Esophagus (tissue), 2 donors: ENCODE measurements around the gene MEIS2. TPM values are rescaled to one million over a fixed set of nuclear protein-coding genes. Genes with fewer than 3 reads are reported as not detected.

Source experiments
- H3K27ac ChIP-seq, 2 donors: one replicate each; pipeline ENCODE4 v1.5.1; 2013; ENCODE audit warnings: low read depth in 2 of 2, mild to moderate bottlenecking in 2 of 2, inconsistent platforms in 1 of 2, low read length in 1 of 2, moderate library complexity in 1 of 2
- H3K27me3 ChIP-seq, 2 donors: one replicate each; pipeline ENCODE4 v1.6.1; 2013; ENCODE audit warnings: low read length in 2 of 2, control low read depth in 1 of 2, mild to moderate bottlenecking in 1 of 2; ENCODE audit not compliant: insufficient read depth in 2 of 2, control insufficient read depth in 1 of 2
- H3K36me3 ChIP-seq, 2 donors: one replicate each; pipeline ENCODE4 v1.6.1; 2013; ENCODE audit warnings: low read length in 1 of 2; ENCODE audit not compliant: control insufficient read depth in 2 of 2, insufficient read depth in 2 of 2
- H3K4me1 ChIP-seq, 2 donors: one replicate each; pipeline ENCODE4 v1.6.1; 2013; ENCODE audit warnings: low read length in 1 of 2; ENCODE audit not compliant: control insufficient read depth in 2 of 2, insufficient read depth in 2 of 2
- H3K4me3 ChIP-seq, 2 donors: one replicate each; pipeline ENCODE4 v1.5.1; 2013; ENCODE audit warnings: low read length in 2 of 2, mild to moderate bottlenecking in 2 of 2, low read depth in 1 of 2, moderate library complexity in 1 of 2
- H3K9me3 ChIP-seq, 2 donors: one replicate each; pipeline ENCODE4 v1.6.1; 2013; ENCODE audit warnings: mild to moderate bottlenecking in 2 of 2, low read depth in 1 of 2, low read length in 1 of 2, moderate library complexity in 1 of 2; ENCODE audit not compliant: control insufficient read depth in 2 of 2, insufficient read depth in 1 of 2
- WGBS, 2 donors: extraction: QIAGEN DNeasy Blood & Tissue Kit; methylation state at CpG; one replicate each; pipeline ENCODE4 v1.1.7; 2013; 5-methylcytosine and 5-hydroxymethylcytosine counted together
- polyA plus RNA-seq, 2 donors: library from polyadenylated mRNA; stranded (reverse); fragments of 200-250 nt; gene quantifications; one replicate each; pipeline ENCODE4 v1.2.3, GENCODE V29; 2013
- donor health status: healthy with polysubstance abuse.
- donor health status: Bipolar disorder and iron deficiency.

The MEIS2 gene
- polyA plus RNA-seq, 2 donors = 6.0 to 8.8 TPM

DNA sequence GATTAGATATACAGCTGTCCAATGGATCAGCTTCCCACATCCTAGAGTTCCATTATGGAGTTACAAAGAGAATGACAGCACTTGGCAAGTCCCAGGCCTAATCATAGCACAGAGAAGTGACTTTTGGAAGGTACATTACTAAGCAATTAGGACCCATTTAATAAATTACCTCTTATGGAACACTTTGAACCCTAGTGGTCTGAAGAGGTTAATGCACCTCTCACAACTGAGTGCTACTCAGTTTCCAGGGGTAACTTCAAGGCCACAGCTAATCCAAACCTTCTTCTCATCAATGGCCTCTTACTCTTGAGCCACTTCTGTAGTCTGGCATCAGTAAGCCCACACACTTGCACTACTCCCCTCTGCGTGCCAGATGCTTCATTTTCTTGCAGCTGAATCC, 34.9 kb upstream of the MEIS2 start:
- H3K9me3 ChIP-seq = no peaks in the 10 kb centered on the region
- no peaks in the 10 kb centered on the region for H3K4me1 ChIP-seq
- no peak overlapping the region for H3K4me3 ChIP-seq
- WGBS, 2 donors = 78 to 82% methylated on average over 1 of the region's 1 CpG
- no peaks in the 10 kb centered on the region for H3K27me3 ChIP-seq
- no peak overlapping the region for H3K27ac ChIP-seq
- no peaks in the 10 kb centered on the region for H3K36me3 ChIP-seq

DNA sequence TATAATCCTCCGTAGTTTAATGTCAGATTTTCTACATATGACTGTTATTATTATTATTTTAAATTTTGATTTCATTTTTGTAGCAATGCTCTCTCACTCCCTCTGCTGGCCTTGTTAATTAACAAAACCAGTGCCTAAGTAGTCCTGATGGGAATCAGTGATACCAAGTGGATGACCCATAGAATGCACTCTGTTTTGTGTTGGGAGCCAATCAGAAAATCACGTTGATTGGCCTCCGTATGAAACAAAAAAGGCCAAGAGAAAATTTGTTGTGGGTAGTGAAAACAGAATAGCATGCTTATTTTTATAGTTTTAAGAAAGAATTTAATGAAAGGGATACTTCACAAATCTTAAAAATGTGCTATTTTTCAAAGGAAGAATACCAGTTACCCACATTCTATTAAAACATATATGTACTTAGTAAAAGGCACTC, 34.4 kb upstream of the MEIS2 start:
- Histone ChIP-seq H3K4me3 (no peak overlapping the region), H3K9me3 (no peaks in the 10 kb centered on the region), H3K27ac (no peak overlapping the region), H3K36me3 (no peaks in the 10 kb centered on the region), H3K27me3 (no peaks in the 10 kb centered on the region), H3K4me1 (no peaks in the 10 kb centered on the region)
- 22 to 38% methylated on average over 3 of the region's 3 CpGs for WGBS, 2 donors

DNA sequence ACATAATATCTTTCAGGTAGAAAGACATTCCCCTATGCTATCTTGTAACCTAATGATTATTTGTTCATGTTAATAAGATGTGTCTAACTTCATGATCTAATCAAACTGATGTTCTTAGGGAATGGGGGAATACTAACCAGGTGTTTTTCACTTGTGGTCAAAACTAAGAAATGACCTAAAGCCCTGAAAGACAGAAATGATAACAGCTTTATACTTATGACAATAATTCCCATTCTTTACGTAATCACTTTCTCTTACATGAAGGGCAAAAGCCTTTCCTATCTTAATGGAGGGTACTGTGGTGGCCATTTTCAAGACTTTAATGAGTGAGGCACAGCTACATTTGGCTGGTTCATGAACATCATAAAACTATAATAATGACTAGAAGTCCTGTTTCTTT, 33.9 kb upstream of the MEIS2 start:
- Histone ChIP-seq H3K27me3 (no peaks in the 10 kb centered on the region), H3K36me3 (no peaks in the 10 kb centered on the region), H3K9me3 (no peaks in the 10 kb centered on the region), H3K4me3 (no peak overlapping the region), H3K4me1 (no peaks in the 10 kb centered on the region), H3K27ac (no peak overlapping the region)
- WGBS, 2 donors = 73 to 79% methylated on average over 1 of the region's 1 CpG

DNA sequence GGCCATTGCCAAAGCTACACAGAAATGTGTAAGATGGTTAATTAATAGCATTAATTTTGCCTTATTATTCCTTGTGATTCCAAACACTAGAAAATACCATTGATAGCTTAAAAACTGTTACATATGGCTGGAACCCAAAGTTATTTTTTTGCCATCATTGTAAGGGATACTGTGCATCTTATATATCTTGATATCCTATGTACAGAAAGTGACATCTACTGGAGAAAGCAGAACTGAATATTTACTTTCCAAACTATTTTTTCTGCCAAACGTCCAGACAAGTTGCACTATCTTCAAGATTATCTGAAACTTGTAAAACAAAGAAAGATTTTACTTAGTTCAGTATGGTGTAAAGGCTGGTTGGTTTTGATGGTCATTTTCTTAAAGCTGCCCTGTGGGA, 33.3 kb upstream of the MEIS2 start:
- Histone ChIP-seq H3K4me1 (no peaks in the 10 kb centered on the region), H3K9me3 (no peaks in the 10 kb centered on the region), H3K36me3 (no peaks in the 10 kb centered on the region), H3K27ac (no peak overlapping the region), H3K27me3 (no peaks in the 10 kb centered on the region), H3K4me3 (no peak overlapping the region)
- WGBS, 2 donors = 1 to 5% methylated on average over 1 of the region's 1 CpG

DNA sequence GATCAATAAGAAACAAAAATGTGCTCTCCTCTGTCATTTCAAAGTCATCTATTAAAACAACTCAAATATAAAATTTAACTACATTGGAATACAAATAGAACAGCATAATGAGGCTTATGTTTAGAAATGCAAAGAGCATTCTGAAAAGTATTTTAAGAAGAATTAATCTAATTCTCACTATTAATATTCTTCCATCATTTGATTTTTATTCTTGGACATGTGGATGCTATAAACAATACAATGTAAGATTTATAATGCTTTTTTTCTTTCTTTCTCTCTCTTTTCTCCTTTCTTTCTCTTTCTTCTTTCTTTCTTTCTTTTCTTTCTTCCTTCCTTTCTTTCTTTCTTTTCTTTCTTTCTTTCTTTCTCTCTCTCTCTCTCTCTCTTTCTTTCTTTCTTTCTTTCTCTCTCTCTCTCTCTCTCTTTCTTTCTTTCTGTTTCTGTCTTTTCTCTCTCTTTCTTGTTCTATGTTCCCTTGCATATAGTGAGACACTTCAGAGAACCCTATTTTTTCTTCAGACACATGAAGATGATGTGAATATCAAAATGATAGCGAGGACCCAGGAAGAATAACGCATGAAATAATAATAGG, 32.6 kb upstream of the MEIS2 start:
- Histone ChIP-seq H3K4me1 (no peaks in the 10 kb centered on the region), H3K36me3 (no peaks in the 10 kb centered on the region), H3K27ac (no peak overlapping the region), H3K27me3 (no peaks in the 10 kb centered on the region), H3K9me3 (no peaks in the 10 kb centered on the region), H3K4me3 (no peak overlapping the region)
- 94 to 96% methylated on average over 2 of the region's 2 CpGs for WGBS, 2 donors

DNA sequence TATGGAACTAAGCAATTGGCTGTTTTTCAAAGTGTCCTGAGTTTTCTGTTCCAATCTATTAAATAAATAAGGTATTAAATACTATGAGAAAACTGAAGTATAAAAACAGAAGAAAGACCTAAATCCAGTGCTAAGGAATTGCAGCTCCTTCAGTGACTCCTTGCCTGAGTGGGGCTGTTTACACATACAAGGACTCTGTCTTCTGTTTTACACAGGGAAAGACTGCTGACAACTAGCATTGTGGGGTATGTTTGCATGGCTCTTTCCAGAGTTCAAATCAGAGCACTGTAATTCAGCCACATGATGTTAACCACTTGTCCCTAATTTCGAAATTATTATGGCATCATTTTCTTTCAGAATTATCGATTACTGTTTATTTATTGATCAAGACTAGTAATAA, 31.3 kb upstream of the MEIS2 start:
- H3K36me3 ChIP-seq = no peaks in the 10 kb centered on the region
- no peaks in the 10 kb centered on the region for H3K9me3 ChIP-seq
- no peaks in the 10 kb centered on the region for H3K4me1 ChIP-seq
- WGBS, 2 donors = 52 to 54% methylated on average over 2 of the region's 2 CpGs
- H3K4me3 ChIP-seq = no peak overlapping the region
- H3K27ac ChIP-seq = no peak overlapping the region
- no peaks in the 10 kb centered on the region for H3K27me3 ChIP-seq

DNA sequence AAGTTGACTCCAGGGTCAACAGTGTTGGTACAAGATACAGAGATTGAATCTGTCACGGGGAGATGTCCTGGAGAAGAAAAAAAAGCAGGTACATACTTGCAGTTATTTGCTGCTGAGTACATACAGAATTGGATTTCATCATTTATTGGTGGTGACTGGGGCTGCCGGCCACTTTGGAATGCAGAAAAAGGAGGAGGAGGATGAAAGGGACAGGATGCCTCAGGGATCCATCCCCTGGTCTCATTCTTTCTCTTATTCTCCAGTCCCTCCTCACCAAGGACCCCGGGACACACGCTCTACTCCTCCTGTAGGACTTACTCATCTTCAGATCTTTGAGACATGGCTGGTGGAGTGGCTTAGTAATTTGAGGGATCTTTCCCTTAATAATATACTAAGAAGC, 30.0 kb upstream of the MEIS2 start:
- WGBS, 2 donors = 57 to 59% methylated on average over 4 of the region's 4 CpGs

DNA sequence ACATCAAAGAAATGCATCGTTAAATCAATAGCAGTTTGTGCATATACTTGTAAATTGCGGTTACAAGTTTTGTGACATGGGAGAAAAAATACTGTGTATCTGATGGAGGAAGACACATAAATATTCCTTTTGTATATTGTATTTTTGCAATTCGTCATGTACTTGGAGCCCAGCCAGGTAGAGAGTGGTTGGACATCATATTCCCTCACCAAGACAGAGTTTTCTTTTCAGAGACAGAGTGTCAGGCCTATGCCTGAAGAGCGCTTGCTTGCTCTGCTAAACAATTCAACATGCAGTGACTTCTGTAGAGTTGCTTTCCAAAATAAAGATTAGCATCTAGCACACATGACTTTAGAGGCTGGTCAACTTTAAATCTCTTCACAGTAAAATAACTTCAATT, 24.8 kb upstream of the MEIS2 start:
- WGBS, 2 donors = 67 to 70% methylated on average over 4 of the region's 4 CpGs
- H3K9me3 ChIP-seq = no peaks in the 10 kb centered on the region
- H3K4me1 ChIP-seq = no peaks in the 10 kb centered on the region
- H3K4me3 ChIP-seq = no peak overlapping the region
- H3K36me3 ChIP-seq = no peaks in the 10 kb centered on the region
- no peak overlapping the region for H3K27ac ChIP-seq
- H3K27me3 ChIP-seq = no peaks in the 10 kb centered on the region

More for the DNA sequence above, 30.0 kb upstream of the MEIS2 start:
- Histone ChIP-seq H3K9me3 (no peaks in the 10 kb centered on the region), H3K4me1 (no peaks in the 10 kb centered on the region), H3K4me3 (no peak overlapping the region), H3K36me3 (no peaks in the 10 kb centered on the region), H3K27me3 (no peaks in the 10 kb centered on the region), H3K27ac (no peak overlapping the region)

DNA sequence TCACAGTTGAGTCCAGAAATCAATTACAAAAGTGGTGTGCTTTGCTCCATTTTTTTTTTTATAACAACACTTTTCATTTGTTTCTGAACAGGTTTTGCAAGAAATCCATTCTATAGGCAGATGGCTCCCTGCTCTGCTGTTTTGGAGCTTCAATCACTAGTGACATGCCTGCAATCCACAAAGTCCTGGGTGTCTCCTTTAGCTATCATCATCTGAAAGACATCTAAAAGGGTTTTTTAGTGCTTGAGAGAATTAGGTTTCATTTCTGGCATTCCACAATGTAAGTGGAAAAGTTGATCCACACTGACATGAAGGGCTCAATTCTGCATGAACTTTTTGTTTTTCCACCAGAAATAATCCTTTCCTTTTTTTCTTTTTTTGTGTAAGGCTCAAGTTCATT, 24.0 kb upstream of the MEIS2 start:
- no peaks in the 10 kb centered on the region for H3K36me3 ChIP-seq
- no peak overlapping the region for H3K27ac ChIP-seq

DNA sequence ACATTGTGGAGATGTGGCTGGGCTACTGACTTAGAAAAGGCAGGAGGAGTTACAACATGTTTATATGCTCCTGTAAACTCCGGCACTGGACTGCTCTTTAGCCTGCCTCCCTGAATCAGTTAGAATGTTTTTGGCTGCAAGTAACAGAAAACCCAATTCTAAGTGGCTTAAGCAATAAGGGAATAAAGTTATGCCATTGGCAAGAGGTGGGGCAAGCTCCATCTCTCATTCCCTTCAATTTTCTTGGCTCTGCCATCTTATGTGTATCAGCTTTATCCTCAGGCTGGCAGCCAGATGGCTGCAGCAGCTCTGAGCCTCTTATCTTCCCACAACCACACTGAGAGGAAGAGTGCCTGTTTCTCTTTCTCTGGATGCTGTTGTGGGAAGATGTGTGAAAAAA, 22.4 kb upstream of the MEIS2 start:
- WGBS, 2 donors = 36 to 63% methylated on average over 1 of the region's 1 CpG
- H3K27ac ChIP-seq = no peak overlapping the region
- H3K9me3 ChIP-seq = no peaks in the 10 kb centered on the region

More for the DNA sequence above, 24.0 kb upstream of the MEIS2 start:
- no peaks in the 10 kb centered on the region for H3K4me1 ChIP-seq
- no peaks in the 10 kb centered on the region for H3K9me3 ChIP-seq
- no peak overlapping the region for H3K4me3 ChIP-seq
- H3K27me3 ChIP-seq = no peaks in the 10 kb centered on the region

More for the DNA sequence above, 22.4 kb upstream of the MEIS2 start:
- H3K36me3 ChIP-seq = no peaks in the 10 kb centered on the region
- H3K27me3 ChIP-seq = no peaks in the 10 kb centered on the region
- no peak overlapping the region for H3K4me3 ChIP-seq
- no peaks in the 10 kb centered on the region for H3K4me1 ChIP-seq
